IMR-90 (cell line): Measurements from ENCODE around the gene GCK. TPM values are rescaled to one million over a fixed set of nuclear protein-coding genes. Genes with fewer than 3 reads are reported as not detected.
A peak's percentile ranks its signal among the peaks of the same experiment; 100 is the strongest.

ENCODE experiments used
- ATAC-seq: fragments of 200-7000 bp; cut with Tn5 transposase; 2 replicates; pipeline ENCODE4 v1.9.1; 2020; ENCODE audit warnings: low read depth, mild to moderate bottlenecking, moderate library complexity
- BruUV-seq: library from RNA; stranded (reverse); fragments of 400-500 nt; replicated peaks from 2 replicates; lab custom pipeline; 2021; lab: Mats Ljungman, UMichigan
- CTCF ChIA-PET: fragments of 300-600 bp; formaldehyde crosslinking; extraction: SDS; loops from one replicate; lab custom pipeline; 2021; ENCODE audit warnings: antibody characterized with exemption; lab: Yijun Ruan, JAX
- POLR2A ChIA-PET: fragments of 300-600 bp; sonication (Branson Sonifier 250); formaldehyde crosslinking; loops from one replicate; lab custom pipeline; 2022; ENCODE audit warnings: antibody characterized with exemption; ENCODE audit not compliant: unreplicated experiment; lab: Charles Lee
- DNase-seq: peaks from one replicate; pipeline ENCODE4 v3.0.0; 2013
- H2AFZ ChIP-seq: replicated peaks from 2 replicates; pipeline ENCODE3; 2013; ENCODE audit warnings: low read length, mild to moderate bottlenecking; ENCODE audit not compliant: poor library complexity
- H2AK5ac ChIP-seq: 2 replicates; pipeline ENCODE4 v1.6.1; 2013; ENCODE audit warnings: low read depth, low read length, inconsistent platforms
- H2AK9ac ChIP-seq: replicated peaks from 2 replicates; pipeline ENCODE3; 2013; ENCODE audit warnings: mild to moderate bottlenecking, low read depth, low read length, moderate library complexity; ENCODE audit not compliant: poor library complexity
- H2BK120ac ChIP-seq: 2 replicates; pipeline ENCODE4 v1.6.1; 2013; ENCODE audit warnings: low read depth, low read length, inconsistent platforms
- H2BK15ac ChIP-seq: 3 replicates; pipeline ENCODE4 v1.6.1; 2013; ENCODE audit warnings: low read depth, low read length, inconsistent platforms
- H2BK20ac ChIP-seq: 2 replicates; pipeline ENCODE4 v1.6.1; 2013; ENCODE audit warnings: low read depth, mild to moderate bottlenecking, inconsistent platforms, low read length, moderate library complexity
- H2BK5ac ChIP-seq: 2 replicates; pipeline ENCODE4 v1.6.1; 2013; ENCODE audit warnings: mild to moderate bottlenecking, low read depth, low read length, inconsistent platforms; ENCODE audit not compliant: poor library complexity, severe bottlenecking
- H3K14ac ChIP-seq: replicated peaks from 2 replicates; pipeline ENCODE4 v1.6.1; 2013; ENCODE audit warnings: low read depth, low read length, inconsistent platforms
- H3K18ac ChIP-seq: 2 replicates; pipeline ENCODE4 v1.6.1; 2013; ENCODE audit warnings: low read depth, low read length, control low read depth
- H3K23ac ChIP-seq: 2 replicates; pipeline ENCODE4 v1.6.1; 2013; ENCODE audit warnings: low read depth, low read length, inconsistent platforms
- H3K27ac ChIP-seq: 2 replicates; pipeline ENCODE4 v1.5.1; 2013; ENCODE audit warnings: mild to moderate bottlenecking, control low read depth, low read length; ENCODE audit not compliant: insufficient read depth
- H3K27me3 ChIP-seq: 2 replicates; pipeline ENCODE4 v1.6.1; 2013; ENCODE audit warnings: low read length; ENCODE audit not compliant: control insufficient read depth, insufficient read depth
- H3K36me3 ChIP-seq: 2 replicates; pipeline ENCODE4 v1.6.1; 2013; ENCODE audit warnings: low read length, mixed read lengths; ENCODE audit not compliant: control insufficient read depth, insufficient read depth
- H3K4ac ChIP-seq: 2 replicates; pipeline ENCODE4 v1.6.1; 2013; ENCODE audit warnings: low read depth, low read length, inconsistent platforms
- H3K4me1 ChIP-seq: 2 replicates; pipeline ENCODE4 v1.6.1; 2013; ENCODE audit warnings: low read length, mixed read lengths; ENCODE audit not compliant: control insufficient read depth, insufficient read depth
- H3K4me2 ChIP-seq: 2 replicates; pipeline ENCODE4 v1.6.1; 2013; ENCODE audit warnings: low read depth, mild to moderate bottlenecking, control low read depth, low read length, moderate library complexity
- H3K4me3 ChIP-seq: 2 replicates; pipeline ENCODE4 v1.5.1; 2013; ENCODE audit warnings: low read depth, mild to moderate bottlenecking, control low read depth, low read length, moderate library complexity; ENCODE audit not compliant: insufficient read depth
- H3K56ac ChIP-seq: 2 replicates; pipeline ENCODE4 v1.6.1; 2013; ENCODE audit warnings: low read length, inconsistent platforms; ENCODE audit not compliant: insufficient read depth; ENCODE audit errors: extremely low read depth
- H3K79me1 ChIP-seq, 2 experiments: 2 replicates each; pipeline ENCODE4 v1.6.1; 2013; ENCODE audit warnings: low read length in 2 of 2, inconsistent platforms in 1 of 2, low read depth in 1 of 2
- H3K9ac ChIP-seq: 2 replicates; pipeline ENCODE4 v1.6.1; 2013; ENCODE audit warnings: low read depth, low read length, control low read depth
- H3K9me1 ChIP-seq: 2 replicates; pipeline ENCODE4 v1.6.1; 2013; ENCODE audit warnings: low read length, inconsistent platforms; ENCODE audit not compliant: insufficient read depth
- H3K9me3 ChIP-seq: 2 replicates; pipeline ENCODE4 v1.6.1; 2013; ENCODE audit warnings: low read length; ENCODE audit not compliant: control insufficient read depth, insufficient read depth
- H4K20me1 ChIP-seq: 2 replicates; pipeline ENCODE4 v1.6.1; 2013; ENCODE audit warnings: low read length, inconsistent platforms; ENCODE audit not compliant: insufficient read depth
- H4K5ac ChIP-seq: 2 replicates; pipeline ENCODE4 v1.6.1; 2013; ENCODE audit warnings: mild to moderate bottlenecking, low read depth, low read length, control low read depth
- H4K8ac ChIP-seq, 2 experiments: 2 replicates each; pipeline ENCODE4 v1.6.1; 2013; ENCODE audit warnings: low read depth in 2 of 2, low read length in 2 of 2, control low read depth in 1 of 2, inconsistent platforms in 1 of 2
- H4K91ac ChIP-seq: 2 replicates; pipeline ENCODE4 v1.6.1; 2013; ENCODE audit warnings: low read depth, low read length, inconsistent platforms; ENCODE audit not compliant: insufficient read depth
- BHLHE40 ChIP-seq: fragments of 150-350 bp; IDR thresholded peaks from 2 replicates; pipeline ENCODE4 v1.6.1; 2016; ENCODE audit warnings: mild to moderate bottlenecking, low read depth, low read length
- CEBPB ChIP-seq: IDR thresholded peaks from 2 replicates; pipeline ENCODE4 v1.6.1; 2012; ENCODE audit warnings: low read depth, low read length, improper control_type of control experiment
- CHD1 ChIP-seq: IDR thresholded peaks from 2 replicates; pipeline ENCODE4 v1.6.1; 2012; ENCODE audit warnings: low read depth, low read length, improper control_type of control experiment
- FOS ChIP-seq: fragments of 150-350 bp; IDR thresholded peaks from 2 replicates; pipeline ENCODE4 v1.6.1; 2016; ENCODE audit warnings: low read depth, low read length
- MAFK ChIP-seq: IDR thresholded peaks from 2 replicates; pipeline ENCODE4 v1.6.1; 2012; ENCODE audit warnings: low read depth, low read length, improper control_type of control experiment
- MAZ ChIP-seq: IDR thresholded peaks from 2 replicates; pipeline ENCODE4 v1.6.1; 2012; ENCODE audit warnings: low read depth, mild to moderate bottlenecking, low read length, improper control_type of control experiment, moderate library complexity, borderline replicate concordance
- NFE2L2 ChIP-seq: fragments of 150-350 bp; IDR thresholded peaks from 2 replicates; pipeline ENCODE4 v1.6.1; 2016; ENCODE audit warnings: low read depth, mild to moderate bottlenecking, low read length
- RAD21 ChIP-seq: IDR thresholded peaks from 2 replicates; pipeline ENCODE4 v1.6.1; 2012; ENCODE audit warnings: low read length, improper control_type of control experiment
- RCOR1 ChIP-seq: IDR thresholded peaks from 2 replicates; pipeline ENCODE4 v1.6.1; 2012; ENCODE audit warnings: mild to moderate bottlenecking, low read length, improper control_type of control experiment; ENCODE audit not compliant: insufficient replicate concordance
- SMC3 ChIP-seq: fragments of 150-350 bp; IDR thresholded peaks from 2 replicates; pipeline ENCODE4 v1.6.1; 2016; ENCODE audit warnings: low read depth, mild to moderate bottlenecking, antibody characterized with exemption, low read length, moderate library complexity
- USF2 ChIP-seq: fragments of 150-350 bp; IDR thresholded peaks from 2 replicates; pipeline ENCODE4 v1.6.1; 2017; ENCODE audit warnings: mild to moderate bottlenecking, antibody characterized with exemption, low read length, low read depth
- WGBS, 2 experiments: methylation state at CpG; one replicate each; pipeline versions ENCODE4 v1.1.5 to v1.1.7; 2013; ENCODE audit warnings: missing lambda C conversion rate in 2 of 2; ENCODE audit not compliant: insufficient read length in 1 of 2; ENCODE audit errors: extremely low coverage in 2 of 2; 5-methylcytosine and 5-hydroxymethylcytosine counted together
- dilution Hi-C: fragments of 300-500 bp; cut with HindIII; formaldehyde crosslinking; loops from one replicate; pipeline ENCODE4 v1.14.3; 2018; ENCODE audit warnings: low sequenced_read_pairs; ENCODE audit not compliant: unreplicated experiment
- in situ Hi-C: fragments of 300-500 bp; cut with MboI; formaldehyde crosslinking; loops from 3 replicates; pipeline ENCODE4 v1.14.3; 2019; ENCODE audit warnings: low sequenced_read_pairs, inconsistent platforms, mixed read lengths
- intact Hi-C: fragments of 100-400 bp; cut with micrococcal nuclease; formaldehyde crosslinking; loops from 2 replicates; pipeline ENCODE4 v1.10.0; 2022
- polyA plus RNA-seq, 3 experiments: library from polyadenylated mRNA; depleted of rRNA; stranded (reverse); fragments of >200 nt; gene quantifications; 2 replicates each; pipeline ENCODE4 v1.2.3, GENCODE V29; 2012; ENCODE audit warnings: low replicate concordance in 1 of 3
- total RNA-seq: library from RNA; depleted of rRNA; stranded (reverse); fragments of >200 nt; gene quantifications from 2 replicates; pipeline ENCODE4 v1.2.3, GENCODE V29; 2012

GCK gene
- total and polyA plus RNA-seq, 2 of the 4 experiments (the other 2 are of a cell fraction): 0.14 to 0.18 TPM

- Histone ChIP-seq H3K18ac (no peak overlapping the region), H2BK20ac (no peak overlapping the region), H2AK5ac (no peak overlapping the region), H3K9me3 (no peaks in the 10 kb centered on the region), H2AFZ (peak overlapping the region; percentile 92), H3K9ac (no peak overlapping the region), H3K56ac (no peak overlapping the region), H3K9me1 (peaks cover 3% of the 10 kb centered on the region; the same call in 1 of the 2 replicates), H3K27me3 (peaks cover 40% of the 10 kb centered on the region), H3K4me2 (peak overlapping the region; percentile 95; the same call in 1 of the 2 replicates), H2AK9ac (peak overlapping the region; percentile 74), H3K23ac (no peak overlapping the region), H4K8ac (no peak overlapping the region), H3K4me1 (peaks cover 5% of the 10 kb centered on the region; the same call in 1 of the 2 replicates), H3K79me1 (no peaks in the 10 kb centered on the region), H4K20me1 (no peaks in the 10 kb centered on the region), H4K5ac (no peak overlapping the region), H2BK120ac (no peak overlapping the region), H2BK15ac (no peak overlapping the region), H2BK5ac (no peak overlapping the region), H3K27ac (no peak overlapping the region), H4K91ac (no peak overlapping the region), H3K14ac (no peak overlapping the region), H3K4me3 (peak overlapping the region; percentile 43; the same call in 1 of the 2 replicates), H3K36me3 (no peaks in the 10 kb centered on the region), H3K4ac (no peak overlapping the region)
- ChIA-PET POLR2A (no interaction called here), CTCF (no interaction called here)
- in situ Hi-C loops (no loop called here), dilution Hi-C loops (no loop called here), intact Hi-C loops (no loop called here)
- TF ChIP-seq RAD21 (no peak), CEBPB (no peak), USF2 (no peak), CHD1 (no peak), BHLHE40 (no peak), MAZ (no peak), NFE2L2 (no peak), MAFK (no peak), RCOR1 (no peak), SMC3 (no peak), FOS (no peak)
- ATAC-seq: no peak
- WGBS, 2 experiments: 85% methylated on average over 15 of the region's 31 CpGs; no CpG with 5 or more reads in 1 of the 2 experiments
- BruUV-seq: no TSS peak
- DNase-seq: no peak
Observed at GRCh38 chr7:44144968-44145478, 44.2 kb downstream of the GCK start.
